NCI-H748 (cell line): ENCODE results near the gene HSD17B2.
"Not testable (repeated sequence)": the region's sequence is repeated elsewhere in the genome, so short reads cannot be mapped to it uniquely, and the experiment has no call there.

Experiments used
- DNase-seq: peaks from one replicate; lab custom pipeline; 2025; ENCODE audit not compliant: unreplicated experiment; lab: John Stamatoyannopoulos, UW

Gene HSD17B2

GRCh38 chr16:82034981-82035612, at the start of gene HSD17B2:
HSD17B2 (plus strand) TSS chr16:82035253; CDS start chr16:82035425, 172 bp downstream.
- peak; percentile 40 for DNase-seq

DNA sequence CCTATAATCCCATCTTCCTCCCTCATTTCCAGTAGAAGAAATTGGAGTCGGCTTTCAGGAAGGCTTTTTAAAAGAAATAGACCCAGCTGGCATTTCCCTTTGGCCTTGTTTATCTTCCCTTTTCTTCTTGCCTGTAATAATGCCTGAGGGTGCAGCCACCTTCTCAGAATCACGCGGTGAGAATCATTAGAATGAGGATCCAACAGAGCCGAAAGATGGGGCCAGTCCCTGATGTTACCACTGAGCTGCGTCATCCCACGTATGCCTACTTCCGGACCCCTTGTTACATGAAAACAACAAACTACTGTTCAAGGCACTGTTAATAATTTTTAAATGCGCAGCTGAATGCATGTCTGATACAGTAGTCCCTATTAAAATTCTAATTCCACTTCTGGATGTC, 47.9 kb upstream of the HSD17B2 start:
- no peak for DNase-seq

- DNase-seq, result no peak
These were observed 47.3 kb upstream of the HSD17B2 start for GRCh38 chr16:81987706-81988105.

GRCh38 chr16:81992859-81993258, 42.2 kb upstream of the HSD17B2 start:
- DNase-seq, result no peak

GRCh38 chr16:81994485-81994884, 40.6 kb upstream of the HSD17B2 start:
- no peak for DNase-seq

- DNase-seq, result no peak
These were observed 39.4 kb upstream of the HSD17B2 start for GRCh38 chr16:81995651-81996050.

DNA sequence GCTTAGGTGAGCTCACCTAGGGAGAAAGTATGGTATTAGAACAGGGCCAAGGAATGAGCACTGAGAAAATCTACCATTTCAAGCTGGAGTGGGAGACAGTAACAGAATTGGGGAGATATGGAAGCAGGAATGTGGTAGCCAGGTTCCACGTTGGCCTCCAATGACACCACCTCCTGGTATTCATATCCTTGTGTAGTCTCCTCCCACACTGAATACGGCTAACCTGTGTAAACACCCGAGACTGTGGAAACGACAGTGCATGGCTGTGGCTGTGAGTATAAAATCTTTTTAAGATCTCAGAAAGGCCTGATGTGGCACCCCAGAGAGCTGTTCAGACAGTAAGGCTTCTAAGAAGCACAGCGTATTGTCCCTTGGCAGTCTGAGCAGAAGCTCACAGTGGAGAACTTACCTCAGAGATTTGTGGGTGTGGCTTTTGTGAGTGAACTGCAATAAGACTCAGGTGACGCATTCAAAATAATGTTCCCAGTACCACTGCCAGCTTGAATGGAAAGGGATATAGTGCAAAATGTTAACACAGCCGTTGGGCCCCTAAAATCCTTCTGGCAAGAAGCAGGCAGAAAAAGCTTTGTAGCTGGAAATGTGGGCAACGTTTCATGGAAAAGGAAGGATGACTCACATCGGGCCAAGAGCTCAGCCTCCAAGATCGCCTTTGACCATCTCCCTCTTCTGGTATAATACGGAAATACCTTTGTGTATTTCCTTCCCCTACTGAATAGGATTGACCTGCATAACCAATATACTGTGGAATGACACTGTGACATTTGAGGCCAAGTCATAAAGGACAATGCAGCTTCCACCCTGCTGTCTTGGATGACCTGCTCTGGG, 38.2 kb upstream of the HSD17B2 start:
- no peak for DNase-seq

GRCh38 chr16:81997738-81998137, 37.3 kb upstream of the HSD17B2 start:
- no peak for DNase-seq

GRCh38 chr16:82002831-82003230, 32.2 kb upstream of the HSD17B2 start:
- no peak for DNase-seq

DNA sequence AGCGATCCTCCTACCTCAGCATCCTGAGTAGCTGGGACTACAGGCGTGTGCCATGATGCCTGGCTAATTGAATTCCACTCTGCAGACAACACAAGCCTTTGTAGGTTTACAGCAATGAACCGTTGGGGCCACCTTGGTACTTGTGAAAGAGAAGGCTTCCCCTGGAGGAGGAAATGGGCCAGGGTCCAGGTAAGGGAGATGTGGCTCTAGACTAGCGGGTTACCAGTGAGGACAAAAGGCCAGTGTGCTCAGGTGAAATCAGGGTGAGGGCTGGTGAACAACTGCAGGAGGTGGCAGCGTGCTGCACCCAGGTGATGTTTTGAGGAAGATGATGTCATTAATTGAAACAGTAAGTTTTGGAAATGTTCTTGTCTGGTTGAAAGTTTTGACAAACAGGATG, 30.5 kb upstream of the HSD17B2 start:
- no peak for DNase-seq

GRCh38 chr16:82005027-82005830, 29.8 kb upstream of the HSD17B2 start:
- DNase-seq, result no peak

DNA sequence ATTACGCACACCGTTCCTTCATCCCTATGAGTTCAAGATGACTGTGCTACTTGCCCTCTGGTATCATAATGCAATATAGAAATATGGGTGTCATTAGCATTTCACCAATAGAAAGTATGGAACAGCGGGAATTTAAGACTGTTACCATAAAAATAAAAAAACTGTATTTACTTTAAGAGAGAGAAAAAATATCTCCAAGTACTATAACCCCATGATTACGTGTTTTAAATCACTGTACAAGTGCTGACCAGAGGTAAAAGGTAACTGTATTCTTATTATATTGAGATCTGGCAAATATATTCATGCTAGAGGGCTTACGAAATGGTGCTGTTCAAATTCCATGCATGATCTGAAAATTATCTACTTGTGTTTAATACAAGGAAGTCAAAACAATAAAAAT, 29.0 kb upstream of the HSD17B2 start:
- DNase-seq, result no peak

DNA sequence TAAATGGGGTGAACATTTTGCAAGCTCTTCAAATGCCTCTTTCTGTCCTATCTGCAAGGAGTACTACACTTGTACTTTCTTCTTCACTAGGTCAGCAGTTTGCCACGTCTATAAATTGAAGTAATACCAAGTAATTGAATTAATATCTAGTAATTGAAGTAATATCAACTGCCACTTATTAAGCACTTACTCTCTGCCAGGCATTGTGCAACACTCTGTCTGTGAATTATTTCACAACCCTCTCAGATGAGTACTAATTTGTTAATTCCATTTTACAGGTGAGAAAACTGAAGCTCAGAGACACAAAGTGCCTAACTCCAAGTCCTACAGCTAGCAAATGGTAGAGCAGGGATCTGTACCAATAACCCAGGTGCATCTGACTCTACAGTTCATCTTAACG, 27.9 kb upstream of the HSD17B2 start:
- no peak for DNase-seq

DNA sequence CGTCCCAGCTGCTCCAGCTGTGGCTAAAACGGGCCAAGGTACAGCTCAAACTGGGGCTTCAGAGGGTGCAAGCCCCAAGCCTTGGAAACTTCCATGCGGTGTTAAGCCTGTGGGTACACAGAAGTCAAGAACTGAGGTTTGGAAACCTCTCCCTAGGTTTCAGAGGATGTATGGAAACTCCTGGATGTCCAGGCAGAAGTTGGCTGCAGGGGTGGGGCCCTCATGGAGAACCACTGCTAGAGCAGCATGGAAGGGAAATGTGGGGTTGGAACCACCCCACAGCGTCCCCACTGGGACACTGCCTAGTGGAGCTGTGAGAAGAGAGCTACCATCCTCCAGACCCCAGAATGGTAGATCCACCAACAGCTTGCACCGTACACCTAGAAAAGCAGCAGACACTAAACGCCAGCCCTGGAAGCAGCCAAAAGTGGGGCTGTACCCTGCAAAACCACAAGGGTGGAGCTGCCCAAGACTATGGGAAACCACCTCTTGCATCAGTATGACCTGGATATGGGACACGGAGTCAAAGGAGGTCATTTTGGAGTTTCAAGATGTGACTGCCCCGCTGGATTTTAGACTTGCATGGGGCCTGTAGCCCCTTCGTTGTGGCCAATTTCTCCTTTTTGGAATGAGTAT, 26.0 kb upstream of the HSD17B2 start:
- no peak for DNase-seq

- not testable (repeated sequence) for DNase-seq
These were observed 25.3 kb upstream of the HSD17B2 start for GRCh38 chr16:82009789-82010188.

- no peak for DNase-seq
These were observed 24.4 kb upstream of the HSD17B2 start for GRCh38 chr16:82010649-82011048.

- DNase-seq, result peak; percentile 90
These were observed 23.8 kb upstream of the HSD17B2 start, which contains the start of gene SDR42E1 for GRCh38 chr16:82011199-82011641. SDR42E1 (minus strand) TSS chr16:82011470; CDS start chr16:82000858, 10,612 bp downstream.

GRCh38 chr16:82013139-82013538, 21.9 kb upstream of the HSD17B2 start:
- DNase-seq, result no peak

- DNase-seq, result peak; percentile 33
These were observed 18.8 kb upstream of the HSD17B2 start for GRCh38 chr16:82016263-82016662.

DNA sequence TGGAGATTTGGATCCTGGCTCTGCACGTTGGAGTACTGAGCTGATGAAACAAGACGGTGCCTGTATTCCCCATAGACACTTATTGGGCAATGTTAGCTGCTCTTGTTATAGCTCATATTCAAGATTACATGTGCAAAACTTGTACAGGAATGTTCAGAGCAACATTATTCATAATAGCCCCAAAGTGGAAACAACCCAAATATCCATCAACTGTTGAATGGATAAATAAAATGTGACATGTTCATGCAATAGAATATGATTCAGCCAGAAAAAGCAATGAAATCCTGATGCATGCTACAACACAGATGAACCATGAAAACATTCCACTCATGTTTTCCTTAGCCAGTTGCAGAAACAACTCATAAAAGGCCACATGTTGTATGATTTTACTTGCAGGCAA, 18.1 kb upstream of the HSD17B2 start:
- no peak for DNase-seq
